Mononuclear cell (primary cell): ENCODE results near the gene ZNF648. TPM values are rescaled to one million over a fixed set of nuclear protein-coding genes. Genes with fewer than 3 reads are reported as not detected.
"Not testable (repeated sequence)": the region's sequence is repeated elsewhere in the genome, so short reads cannot be mapped to it uniquely, and the experiment has no call there.

Experiments used
- H3K27me3 ChIP-seq: 2 replicates; pipeline ENCODE4 v1.6.0; 2011; ENCODE audit warnings: low read length, control low read depth; ENCODE audit not compliant: insufficient read depth
- H3K4me1 ChIP-seq: 2 replicates; pipeline ENCODE4 v1.5.1; 2011; ENCODE audit warnings: mild to moderate bottlenecking, low read length, control low read depth; ENCODE audit not compliant: insufficient read depth
- H3K4me3 ChIP-seq: 2 replicates; pipeline ENCODE4 v1.5.1; 2011; ENCODE audit warnings: mild to moderate bottlenecking, low read length, moderate library complexity
- H3K9me3 ChIP-seq: 2 replicates; pipeline ENCODE4 v1.5.1; 2011; ENCODE audit warnings: low read depth, mild to moderate bottlenecking, control low read depth, low read length
- total RNA-seq: library from RNA; depleted of rRNA; stranded (reverse); fragments of >200 nt; gene quantifications from one replicate; pipeline ENCODE4 v1.2.3, GENCODE V29; 2012

Gene ZNF648
- total RNA-seq, 1 donor: not detected

GRCh38 chr1:182015360-182015759 is 46.2 kb downstream of the ZNF648 start:
- H3K4me1 ChIP-seq: no peaks in the 10 kb centered on the region
- peaks cover 6% of the 10 kb centered on the region for H3K27me3 ChIP-seq
- H3K4me3 ChIP-seq: no peak overlapping the region
- H3K9me3 ChIP-seq: no peaks in the 10 kb centered on the region

- H3K4me1 ChIP-seq, H3K4me3 ChIP-seq, H3K27me3 ChIP-seq, H3K9me3 ChIP-seq: not testable (repeated sequence)
Measured at GRCh38 chr1:182010800-182011370, 50.6 kb downstream of the ZNF648 start.

DNA sequence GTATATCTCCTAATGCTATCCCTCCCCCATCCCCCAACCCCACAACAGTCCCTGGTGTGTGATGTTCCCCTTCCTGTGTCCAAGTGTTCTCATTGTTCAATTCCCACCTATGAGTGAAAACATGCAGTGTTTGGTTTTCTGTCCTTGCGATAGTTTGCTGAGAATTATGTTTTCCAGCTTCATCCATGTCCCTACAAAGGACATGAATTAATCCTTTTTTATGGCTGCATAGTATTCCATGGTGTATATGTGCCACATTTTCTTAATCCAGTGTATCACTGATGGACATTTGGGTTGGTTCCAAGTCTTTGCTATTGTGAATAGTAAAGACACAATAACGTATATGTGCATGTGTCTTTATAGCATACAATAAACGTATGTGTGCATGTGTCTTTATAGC is 56.1 kb downstream of the ZNF648 start:
- H3K27me3 ChIP-seq, H3K4me3 ChIP-seq, H3K4me1 ChIP-seq, H3K9me3 ChIP-seq: not testable (repeated sequence)

DNA sequence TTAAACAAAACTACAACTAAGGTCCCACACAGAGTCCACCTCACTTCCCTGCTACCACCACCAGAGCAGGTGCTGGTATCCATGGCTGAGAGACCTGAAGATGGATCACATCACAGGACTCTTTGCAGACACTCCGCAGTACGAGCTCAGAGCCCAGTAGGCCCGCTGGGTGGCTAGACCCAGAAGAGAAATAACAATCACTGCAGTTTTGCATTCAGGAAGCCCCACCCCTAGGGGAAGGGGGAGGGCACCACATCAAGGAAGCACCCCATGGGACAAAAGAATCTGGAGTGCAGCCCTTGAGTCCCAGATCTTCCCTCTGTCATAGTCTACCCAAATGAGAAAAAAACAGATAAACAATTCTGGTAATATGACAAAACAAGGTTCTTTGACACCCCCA is 56.9 kb downstream of the ZNF648 start:
- Histone ChIP-seq H3K4me1 (no peaks in the 10 kb centered on the region), H3K9me3 (no peaks in the 10 kb centered on the region), H3K4me3 (no peak overlapping the region), H3K27me3 (peaks cover 3% of the 10 kb centered on the region)
